Heart left ventricle (tissue), 16 donors: ENCODE measurements around the gene PEAK3. TPM values are rescaled to one million over a fixed set of nuclear protein-coding genes. Genes with fewer than 3 reads are reported as not detected.

ENCODE experiments used
- ATAC-seq, 4 donors: fragments of 200-7000 bp; cut with Tn5 transposase; one replicate each; pipeline ENCODE4 v1.9.1; 2020 to 2022; ENCODE audit warnings: moderate library complexity in 4 of 4, mild to moderate bottlenecking in 3 of 4, moderate number of reproducible peaks in 1 of 4
- DNase-seq, 5 donors: peaks; one replicate each; pipeline ENCODE4 v3.0.0-alpha.2; 2020
- H3K27ac ChIP-seq, 12 donors: fragments of 200-600 bp; sonication (generic) in 4 of 12; one replicate each; pipeline versions ENCODE4 v1.5.0 to v1.8.0; 2016 to 2022; ENCODE audit warnings: mild to moderate bottlenecking in 2 of 12
- H3K27me3 ChIP-seq, 9 donors: fragments of 200-600 bp; sonication (generic) in 2 of 9; one replicate each; pipeline versions ENCODE4 v1.5.1 to v1.8.0; 2016 to 2022; ENCODE audit warnings: mild to moderate bottlenecking in 3 of 9
- H3K36me3 ChIP-seq, 9 donors: fragments of 200-600 bp; sonication (generic) in 2 of 9; one replicate each; pipeline versions ENCODE4 v1.5.0 to v1.8.0; 2018 to 2022; ENCODE audit warnings: mild to moderate bottlenecking in 2 of 9
- H3K4me1 ChIP-seq, 12 donors: fragments of 200-600 bp; sonication (generic) in 4 of 12; one replicate each; pipeline versions ENCODE4 v1.5.0 to v1.8.0; 2016 to 2022; ENCODE audit warnings: mild to moderate bottlenecking in 3 of 12
- H3K4me3 ChIP-seq, 12 donors: fragments of 200-600 bp; sonication (generic) in 4 of 12; one replicate each; pipeline versions ENCODE4 v1.5.0 to v1.8.0; 2017 to 2022; ENCODE audit warnings: mild to moderate bottlenecking in 9 of 12, moderate library complexity in 4 of 12
- H3K9me3 ChIP-seq, 12 donors: fragments of 200-600 bp; sonication (generic) in 4 of 12; one replicate each; pipeline versions ENCODE4 v1.5.0 to v1.8.0; 2016 to 2022; ENCODE audit warnings: mild to moderate bottlenecking in 1 of 12
- POLR2A ChIP-seq, 2 donors: fragments of 450-650 bp; IDR thresholded peaks; one replicate each; pipeline ENCODE4 v1.6.1; 2017; ENCODE audit warnings: antibody characterized with exemption in 2 of 2, mild to moderate bottlenecking in 2 of 2, moderate library complexity in 2 of 2
- WGBS, 4 donors: extraction: QIAGEN DNeasy Blood & Tissue Kit in 2 of 4; methylation state at CpG; one replicate each; pipeline versions ENCODE4 v1.1.5 to v1.1.7; 2013 to 2018; 5-methylcytosine and 5-hydroxymethylcytosine counted together
- intact Hi-C, 10 donors: fragments of 100-400 bp; cut with DNase I; formaldehyde crosslinking; loops; one replicate each; pipeline versions ENCODE4 v1.11.1 to v1.14.2; 2022
- polyA plus RNA-seq, 2 donors: library from polyadenylated mRNA; stranded (reverse); fragments of 200-250 nt; gene quantifications; one replicate each; pipeline ENCODE4 v1.2.3, GENCODE V29; 2013
- total RNA-seq, 9 donors: library from RNA; depleted of rRNA in 2 of 9; stranded (reverse); fragments of >200 nt in 2 of 9; fragmentation: NEBNext Ultra II Directional in 3 of 9; extraction: Animal tissue kit (Norgen Biotek cat#: 25700) in 3 of 9; gene quantifications; one replicate each; pipeline versions ENCODE4 v1.1.0 to v1.2.4, GENCODE V29; 2016 to 2023
- TF ChIP-seq, protein P1 (sequence below), 12 donors: fragments of 200-600 bp; sonication (generic) in 4 of 12; IDR thresholded peaks; one replicate each; pipeline versions ENCODE4 v1.5.0 to v1.8.0; 2018 to 2022; ENCODE audit warnings: antibody characterized with exemption in 12 of 12, mild to moderate bottlenecking in 5 of 12
- donor health status: ischemic (EF 13 %, LVEDD 7.1; RV severe dilation, severe dysfunction).
- donor health status: healthy with polysubstance abuse.
- donor health status: DM: no; HTN: yes; CAD: no.
- donor health status: DM: no; HTN: no; CAD: no.
- donor health status: ischemic (EF 25% LVEDD 6.9; RV normal size, moderate dysfunction).
- donor health status: ischemic (EF 25% LVEDD 5.7; RV mildly dilated, moderate dysfunction).
- donor health status: healthy.
- donor health status: DM: yes; HTN: yes; CAD: no.
- donor health status: ischemic (EF 35%, LVEDD 5.7; RV mildly dilated, moderate dysfunction).
- donor health status: nonischemic (EF 11% LVEDD 7.7; RV severe dilation, severe dysfunction).
- donor health status: DM: yes; HTN: yes; CAD: no.
- donor health status: PGD.
- donor health status: ischemic (EF 29% LVEDD 5.4; RV normal size, mild dysfunction).
- donor health status: nonischemic (EF 23%, LVEDD 6.1; RV moderate dilation, normal function).

The PEAK3 gene
- total and polyA plus RNA-seq, 11 donors, result 0.11 to 1.6 (median 0.27) TPM

- peak overlapping the region in 9 of 12 donors; percentile 65 to 90 (median 81) for H3K27ac ChIP-seq
- peaks cover 5 to 63% (median 46%) of the 10 kb centered on the region in 12 donors for H3K4me1 ChIP-seq
- no peak for TF ChIP-seq POLR2A (IDR thresholded peaks at IDR 0.05)
- TF ChIP-seq, protein P1, sequence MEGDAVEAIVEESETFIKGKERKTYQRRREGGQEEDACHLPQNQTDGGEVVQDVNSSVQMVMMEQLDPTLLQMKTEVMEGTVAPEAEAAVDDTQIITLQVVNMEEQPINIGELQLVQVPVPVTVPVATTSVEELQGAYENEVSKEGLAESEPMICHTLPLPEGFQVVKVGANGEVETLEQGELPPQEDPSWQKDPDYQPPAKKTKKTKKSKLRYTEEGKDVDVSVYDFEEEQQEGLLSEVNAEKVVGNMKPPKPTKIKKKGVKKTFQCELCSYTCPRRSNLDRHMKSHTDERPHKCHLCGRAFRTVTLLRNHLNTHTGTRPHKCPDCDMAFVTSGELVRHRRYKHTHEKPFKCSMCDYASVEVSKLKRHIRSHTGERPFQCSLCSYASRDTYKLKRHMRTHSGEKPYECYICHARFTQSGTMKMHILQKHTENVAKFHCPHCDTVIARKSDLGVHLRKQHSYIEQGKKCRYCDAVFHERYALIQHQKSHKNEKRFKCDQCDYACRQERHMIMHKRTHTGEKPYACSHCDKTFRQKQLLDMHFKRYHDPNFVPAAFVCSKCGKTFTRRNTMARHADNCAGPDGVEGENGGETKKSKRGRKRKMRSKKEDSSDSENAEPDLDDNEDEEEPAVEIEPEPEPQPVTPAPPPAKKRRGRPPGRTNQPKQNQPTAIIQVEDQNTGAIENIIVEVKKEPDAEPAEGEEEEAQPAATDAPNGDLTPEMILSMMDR (IDR thresholded peaks at IDR 0.05), result no peak
- peak overlapping the region; percentile 73 to 100 (median 98) for H3K4me3 ChIP-seq
- H3K36me3 ChIP-seq, result peaks cover 0 to 17% (median 5%) of the 10 kb centered on the region in 9 donors
- DNase-seq, result no peak
- no peaks in the 10 kb centered on the region for H3K27me3 ChIP-seq
- no peaks in the 10 kb centered on the region for H3K9me3 ChIP-seq
- intact Hi-C loops, result loop anchor here in 2 of 10 donors (5.0 kb wide), 2 partner anchors 177 to 312 kb away; partner anchors contain the start of genes AP3D1 (in 1 of the 2) and BTBD2 (in 1 of the 2)
- 1 to 3% (median 2%) methylated on average over 8 to 16 of the region's 16 CpGs for WGBS, 4 donors
- peak in 1 of 4 donors; percentile 4 for ATAC-seq
These were observed 47.1 kb upstream of the PEAK3 start for GRCh38 chr19:2329149-2329478.

GRCh38 chr19:2328401-2329148 is 46.6 kb upstream of the PEAK3 start, which contains the start of the genes LSM7 and SPPL2B:
Gene LSM7 (minus strand): TSS chr19:2328586. CDS start chr19:2328566, 20 bp downstream.
Gene SPPL2B (plus strand): TSS chr19:2328684. CDS start chr19:2328710, 26 bp downstream.
- H3K9me3 ChIP-seq, result no peaks in the 10 kb centered on the region
- no peaks in the 10 kb centered on the region for H3K27me3 ChIP-seq
- DNase-seq (peak; percentile 91 to 96 (median 93)), ATAC-seq (peak; percentile 82 to 97 (median 94))
- intact Hi-C loops, result loop anchor here in 2 of 10 donors (5.0 kb wide), 2 partner anchors 176 to 311 kb away; partner anchors contain the start of genes AP3D1 (in 1 of the 2) and BTBD2 (in 1 of the 2)
- H3K4me1 ChIP-seq, result peaks cover 5 to 63% (median 45%) of the 10 kb centered on the region in 12 donors
- peak within 1 kb of the TSS in 11 of 12 donors; percentile 56 to 90 (median 81) for H3K27ac ChIP-seq
- TF ChIP-seq POLR2A (IDR thresholded peaks at IDR 0.05), result peak in 1 of 2 donors; percentile 89
- TF ChIP-seq, protein P1 (IDR thresholded peaks at IDR 0.05), result no peak
- H3K36me3 ChIP-seq, result peaks cover 0 to 22% (median 8%) of the 10 kb centered on the region in 9 donors
- peak within 1 kb of the TSS; percentile 73 to 100 (median 98) for H3K4me3 ChIP-seq
- WGBS, 4 donors, result 0 to 1% (median 0%) methylated on average over 30 to 89 of the region's 89 CpGs

- H3K4me1 ChIP-seq, result peaks cover 5 to 56% (median 43%) of the 10 kb centered on the region in 12 donors
These were observed 45.9 kb upstream of the PEAK3 start for GRCh38 chr19:2327773-2328400.

More at GRCh38 chr19:2327773-2328400, 45.9 kb upstream of the PEAK3 start:
- Histone ChIP-seq H3K4me3 (peak overlapping the region; percentile 73 to 100 (median 98)), H3K9me3 (no peaks in the 10 kb centered on the region), H3K36me3 (peaks cover 0 to 29% (median 14%) of the 10 kb centered on the region in 9 donors), H3K27me3 (no peaks in the 10 kb centered on the region), H3K27ac (peak overlapping the region in 11 of 12 donors; percentile 35 to 90 (median 81))
- WGBS, 4 donors, result 1% methylated on average over 18 of the region's 18 CpGs
- ATAC-seq (peak in 3 of 4 donors; percentile 16 to 60 (median 43)), DNase-seq (no peak)
- intact Hi-C loops, result loop anchor here in 2 of 10 donors (5.0 kb wide), 2 partner anchors 176 to 311 kb away; partner anchors contain the start of genes AP3D1 (in 1 of the 2) and BTBD2 (in 1 of the 2)
- no peak for TF ChIP-seq POLR2A (IDR thresholded peaks at IDR 0.05)
- TF ChIP-seq, protein P1 (IDR thresholded peaks at IDR 0.05), result no peak
